Panc1 (cell line): Measurements from ENCODE around the gene OLFML2B.

Experiments used
- POLR2AphosphoS5 ChIP-seq: IDR thresholded peaks from 2 replicates; pipeline ENCODE4 v1.6.1; 2012; ENCODE audit warnings: mild to moderate bottlenecking, low read depth, low read length, moderate library complexity
- SIN3A ChIP-seq: IDR thresholded peaks from 2 replicates; pipeline ENCODE4 v1.6.1; 2012; ENCODE audit warnings: low read depth, mild to moderate bottlenecking, low read length, moderate library complexity, borderline replicate concordance; ENCODE audit not compliant: insufficient read depth
- TCF7L2 ChIP-seq: IDR thresholded peaks from 2 replicates; pipeline ENCODE4 v1.6.1; 2011; ENCODE audit warnings: mild to moderate bottlenecking, low read depth, low read length, inconsistent platforms
- TF ChIP-seq, protein P1 (sequence below): fragments of 450-650 bp; IDR thresholded peaks from 2 replicates; pipeline ENCODE4 v1.5.1; 2017; ENCODE audit warnings: mild to moderate bottlenecking
- TF ChIP-seq, protein P2 (sequence below), 2 experiments: IDR thresholded peaks; 2 replicates each; pipeline ENCODE4 v1.6.1; 2011 to 2012; ENCODE audit warnings: low read depth in 2 of 2, control low read depth in 1 of 2, low read length in 1 of 2, mild to moderate bottlenecking in 1 of 2, moderate library complexity in 1 of 2; ENCODE audit not compliant: insufficient read depth in 1 of 2

GRCh38 chr1:161997152-161997551, 26.5 kb downstream of the OLFML2B start:
- TF ChIP-seq, protein P1, sequence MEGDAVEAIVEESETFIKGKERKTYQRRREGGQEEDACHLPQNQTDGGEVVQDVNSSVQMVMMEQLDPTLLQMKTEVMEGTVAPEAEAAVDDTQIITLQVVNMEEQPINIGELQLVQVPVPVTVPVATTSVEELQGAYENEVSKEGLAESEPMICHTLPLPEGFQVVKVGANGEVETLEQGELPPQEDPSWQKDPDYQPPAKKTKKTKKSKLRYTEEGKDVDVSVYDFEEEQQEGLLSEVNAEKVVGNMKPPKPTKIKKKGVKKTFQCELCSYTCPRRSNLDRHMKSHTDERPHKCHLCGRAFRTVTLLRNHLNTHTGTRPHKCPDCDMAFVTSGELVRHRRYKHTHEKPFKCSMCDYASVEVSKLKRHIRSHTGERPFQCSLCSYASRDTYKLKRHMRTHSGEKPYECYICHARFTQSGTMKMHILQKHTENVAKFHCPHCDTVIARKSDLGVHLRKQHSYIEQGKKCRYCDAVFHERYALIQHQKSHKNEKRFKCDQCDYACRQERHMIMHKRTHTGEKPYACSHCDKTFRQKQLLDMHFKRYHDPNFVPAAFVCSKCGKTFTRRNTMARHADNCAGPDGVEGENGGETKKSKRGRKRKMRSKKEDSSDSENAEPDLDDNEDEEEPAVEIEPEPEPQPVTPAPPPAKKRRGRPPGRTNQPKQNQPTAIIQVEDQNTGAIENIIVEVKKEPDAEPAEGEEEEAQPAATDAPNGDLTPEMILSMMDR: no peak
- no peak for TF ChIP-seq SIN3A
- TF ChIP-seq POLR2AphosphoS5: no peak
- no peak for TF ChIP-seq TCF7L2
- TF ChIP-seq, protein P2, sequence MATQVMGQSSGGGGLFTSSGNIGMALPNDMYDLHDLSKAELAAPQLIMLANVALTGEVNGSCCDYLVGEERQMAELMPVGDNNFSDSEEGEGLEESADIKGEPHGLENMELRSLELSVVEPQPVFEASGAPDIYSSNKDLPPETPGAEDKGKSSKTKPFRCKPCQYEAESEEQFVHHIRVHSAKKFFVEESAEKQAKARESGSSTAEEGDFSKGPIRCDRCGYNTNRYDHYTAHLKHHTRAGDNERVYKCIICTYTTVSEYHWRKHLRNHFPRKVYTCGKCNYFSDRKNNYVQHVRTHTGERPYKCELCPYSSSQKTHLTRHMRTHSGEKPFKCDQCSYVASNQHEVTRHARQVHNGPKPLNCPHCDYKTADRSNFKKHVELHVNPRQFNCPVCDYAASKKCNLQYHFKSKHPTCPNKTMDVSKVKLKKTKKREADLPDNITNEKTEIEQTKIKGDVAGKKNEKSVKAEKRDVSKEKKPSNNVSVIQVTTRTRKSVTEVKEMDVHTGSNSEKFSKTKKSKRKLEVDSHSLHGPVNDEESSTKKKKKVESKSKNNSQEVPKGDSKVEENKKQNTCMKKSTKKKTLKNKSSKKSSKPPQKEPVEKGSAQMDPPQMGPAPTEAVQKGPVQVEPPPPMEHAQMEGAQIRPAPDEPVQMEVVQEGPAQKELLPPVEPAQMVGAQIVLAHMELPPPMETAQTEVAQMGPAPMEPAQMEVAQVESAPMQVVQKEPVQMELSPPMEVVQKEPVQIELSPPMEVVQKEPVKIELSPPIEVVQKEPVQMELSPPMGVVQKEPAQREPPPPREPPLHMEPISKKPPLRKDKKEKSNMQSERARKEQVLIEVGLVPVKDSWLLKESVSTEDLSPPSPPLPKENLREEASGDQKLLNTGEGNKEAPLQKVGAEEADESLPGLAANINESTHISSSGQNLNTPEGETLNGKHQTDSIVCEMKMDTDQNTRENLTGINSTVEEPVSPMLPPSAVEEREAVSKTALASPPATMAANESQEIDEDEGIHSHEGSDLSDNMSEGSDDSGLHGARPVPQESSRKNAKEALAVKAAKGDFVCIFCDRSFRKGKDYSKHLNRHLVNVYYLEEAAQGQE (IDR thresholded peaks at IDR 0.05; ENCODE audit: insufficient read depth in 1 of 2, low read depth in 2 of 2, low read length in 1 of 2): no peak
